Common myeloid progenitor, CD34-positive (primary cell): ENCODE results near the gene FAM3B.

Source experiments
- CTCF ChIA-PET: fragments of 350-600 bp; sonication (Branson Sonifier 250); formaldehyde crosslinking; loops from one replicate; lab custom pipeline; 2021; ENCODE audit warnings: antibody characterized with exemption; lab: Charles Lee
- POLR2A ChIA-PET: fragments of 350-600 bp; sonication (Branson Sonifier 250); formaldehyde crosslinking; loops from one replicate; lab custom pipeline; 2021; ENCODE audit warnings: antibody characterized with exemption; lab: Charles Lee
- DNase-seq, 3 donors: peaks; one replicate each; pipeline versions ENCODE4 v3.0.0 to v3.0.0-alpha.2; 2013
- H3K27ac ChIP-seq, 2 experiments: 1 replicate in 1 of 2; 2 replicates in 1 of 2; pipeline ENCODE4 v1.7.0; 2013; ENCODE audit warnings: inconsistent platforms in 2 of 2, low read length in 2 of 2, mild to moderate bottlenecking in 2 of 2, low read depth in 1 of 2, moderate library complexity in 1 of 2; ENCODE audit not compliant: severe bottlenecking in 2 of 2, insufficient read depth in 1 of 2, poor library complexity in 1 of 2
- H3K27me3 ChIP-seq, 5 experiments: replicated peaks in 2 of 5; 1 replicate in 3 of 5; 2 replicates in 2 of 5; pipeline versions ENCODE4 v1.6.1 to v1.7.0; 2013; ENCODE audit warnings: low read length in 4 of 5, mild to moderate bottlenecking in 2 of 5, moderate library complexity in 2 of 5, inconsistent platforms in 1 of 5; ENCODE audit not compliant: insufficient read depth in 5 of 5, control insufficient read depth in 4 of 5
- H3K36me3 ChIP-seq, 4 experiments: 1 replicate in 2 of 4; 2 replicates in 2 of 4; pipeline versions ENCODE4 v1.6.1 to v1.7.0; 2013; ENCODE audit warnings: low read length in 3 of 4, control low read depth in 1 of 4, mild to moderate bottlenecking in 1 of 4; ENCODE audit not compliant: control insufficient read depth in 4 of 4, insufficient read depth in 4 of 4
- H3K4me1 ChIP-seq, 4 experiments: 1 replicate in 3 of 4; 2 replicates in 1 of 4; pipeline versions ENCODE4 v1.6.1 to v1.7.1; 2013; ENCODE audit warnings: low read length in 3 of 4, mild to moderate bottlenecking in 3 of 4, control low read depth in 1 of 4, inconsistent platforms in 1 of 4, moderate library complexity in 1 of 4; ENCODE audit not compliant: control insufficient read depth in 4 of 4, insufficient read depth in 4 of 4; ENCODE audit errors: control extremely low read depth in 1 of 4
- H3K4me3 ChIP-seq, 7 experiments: 1 replicate in 4 of 7; 2 replicates in 3 of 7; pipeline versions ENCODE4 v1.5.1 to v1.7.0; 2013; ENCODE audit warnings: mild to moderate bottlenecking in 7 of 7, low read length in 6 of 7, moderate library complexity in 6 of 7, inconsistent platforms in 2 of 7, low read depth in 2 of 7, control low read depth in 1 of 7; ENCODE audit not compliant: insufficient read depth in 4 of 7, control insufficient read depth in 1 of 7; ENCODE audit errors: extremely low read depth in 1 of 7
- H3K9me3 ChIP-seq, 5 experiments: 1 replicate in 4 of 5; 2 replicates in 1 of 5; pipeline versions ENCODE4 v1.6.1 to v1.7.1; 2013; ENCODE audit warnings: low read length in 4 of 5, mild to moderate bottlenecking in 2 of 5, inconsistent platforms in 1 of 5, low read depth in 1 of 5, moderate library complexity in 1 of 5; ENCODE audit not compliant: control insufficient read depth in 4 of 5, insufficient read depth in 2 of 5; ENCODE audit errors: control extremely low read depth in 1 of 5
- WGBS: methylation state at CpG from one replicate; pipeline ENCODE4 v1.1.5; 2013; ENCODE audit not compliant: insufficient coverage; 5-methylcytosine and 5-hydroxymethylcytosine counted together

Gene FAM3B

GRCh38 chr21:41318218-41318617, 1.6 kb downstream of the FAM3B start:
- no peak for DNase-seq
- CTCF ChIA-PET, result interaction anchor here (2.0 kb wide), 1 partner anchor 35 kb away, joined by 4 read pairs; no protein-coding TSS in a partner anchor
- H3K27ac ChIP-seq, result no peak overlapping the region
- H3K4me1 ChIP-seq, result peaks cover 2 to 15% (median 8%) of the 10 kb centered on the region in 4 experiments
- WGBS, result 94% methylated on average over 7 of the region's 9 CpGs
- no peaks in the 10 kb centered on the region for H3K36me3 ChIP-seq
- H3K27me3 ChIP-seq, result peaks cover 0 to 32% (median 19%) of the 10 kb centered on the region in 5 experiments
- POLR2A ChIA-PET, result no interaction called here
- H3K9me3 ChIP-seq, result no peaks in the 10 kb centered on the region
- no peak overlapping the region for H3K4me3 ChIP-seq

- Histone ChIP-seq H3K27ac (no peak overlapping the region), H3K36me3 (no peaks in the 10 kb centered on the region), H3K4me3 (no peak overlapping the region), H3K27me3 (peaks cover 0 to 32% (median 19%) of the 10 kb centered on the region in 5 experiments), H3K9me3 (no peaks in the 10 kb centered on the region), H3K4me1 (peaks cover 2 to 15% (median 8%) of the 10 kb centered on the region in 4 experiments)
- ChIA-PET POLR2A (no interaction called here), CTCF (interaction anchor here (0.6 to 2.0 kb wide), 2 partner anchors 36 to 780 kb away, joined by 3 to 4 read pairs; no protein-coding TSS in a partner anchor)
- no peak for DNase-seq
- WGBS, result 98% methylated on average over 7 of the region's 7 CpGs
Observed at GRCh38 chr21:41319273-41319672, 2.7 kb downstream of the FAM3B start.

GRCh38 chr21:41321211-41321907, 4.8 kb downstream of the FAM3B start:
- no peak for DNase-seq
- Histone ChIP-seq H3K4me1 (peaks cover 2 to 12% (median 7%) of the 10 kb centered on the region in 4 experiments), H3K27ac (no peak overlapping the region), H3K9me3 (no peaks in the 10 kb centered on the region), H3K36me3 (no peaks in the 10 kb centered on the region), H3K27me3 (peaks cover 0 to 20% (median 14%) of the 10 kb centered on the region in 5 experiments), H3K4me3 (no peak overlapping the region)
- ChIA-PET CTCF (no interaction called here), POLR2A (no interaction called here)
- WGBS, result 94% methylated on average over 19 of the region's 20 CpGs

GRCh38 chr21:41321908-41322495, 5.4 kb downstream of the FAM3B start:
- POLR2A ChIA-PET, result no interaction called here
- CTCF ChIA-PET, result no interaction called here
- H3K4me3 ChIP-seq, result no peak overlapping the region
- no peak overlapping the region for H3K27ac ChIP-seq
- H3K4me1 ChIP-seq, result peaks cover 0 to 6% (median 3%) of the 10 kb centered on the region in 4 experiments
- H3K9me3 ChIP-seq, result no peaks in the 10 kb centered on the region
- 98% methylated on average over 6 of the region's 7 CpGs for WGBS
- DNase-seq, result no peak
- peaks cover 0 to 14% (median 13%) of the 10 kb centered on the region in 5 experiments for H3K27me3 ChIP-seq
- no peaks in the 10 kb centered on the region for H3K36me3 ChIP-seq

GRCh38 chr21:41322496-41323382, 6.1 kb downstream of the FAM3B start:
- Histone ChIP-seq H3K27ac (no peak overlapping the region), H3K4me1 (no peaks in the 10 kb centered on the region), H3K27me3 (peaks cover 0 to 8% (median 6%) of the 10 kb centered on the region in 5 experiments), H3K4me3 (no peak overlapping the region), H3K36me3 (no peaks in the 10 kb centered on the region), H3K9me3 (no peaks in the 10 kb centered on the region)
- CTCF ChIA-PET, result no interaction called here
- POLR2A ChIA-PET, result no interaction called here
- DNase-seq, result no peak
- 96% methylated on average over 14 of the region's 23 CpGs for WGBS

- POLR2A ChIA-PET, result no interaction called here
- CTCF ChIA-PET, result no interaction called here
- H3K27me3 ChIP-seq, result peaks cover 0 to 2% (median 0%) of the 10 kb centered on the region in 5 experiments
- H3K4me3 ChIP-seq, result no peak overlapping the region
- H3K36me3 ChIP-seq, result no peaks in the 10 kb centered on the region
- WGBS, result 95% methylated on average over 5 of the region's 7 CpGs
- no peak for DNase-seq
- no peaks in the 10 kb centered on the region for H3K4me1 ChIP-seq
- no peaks in the 10 kb centered on the region for H3K9me3 ChIP-seq
- H3K27ac ChIP-seq, result no peak overlapping the region
Observed at GRCh38 chr21:41325138-41325912, 8.7 kb downstream of the FAM3B start.
